ENCODE data around the gene HDC. TPM values are rescaled to one million over a fixed set of nuclear protein-coding genes. Genes with fewer than 3 reads are reported as not detected.

Gene HDC
- total RNA-seq, 1 experiment from 2014 or later = not detected

DNA sequence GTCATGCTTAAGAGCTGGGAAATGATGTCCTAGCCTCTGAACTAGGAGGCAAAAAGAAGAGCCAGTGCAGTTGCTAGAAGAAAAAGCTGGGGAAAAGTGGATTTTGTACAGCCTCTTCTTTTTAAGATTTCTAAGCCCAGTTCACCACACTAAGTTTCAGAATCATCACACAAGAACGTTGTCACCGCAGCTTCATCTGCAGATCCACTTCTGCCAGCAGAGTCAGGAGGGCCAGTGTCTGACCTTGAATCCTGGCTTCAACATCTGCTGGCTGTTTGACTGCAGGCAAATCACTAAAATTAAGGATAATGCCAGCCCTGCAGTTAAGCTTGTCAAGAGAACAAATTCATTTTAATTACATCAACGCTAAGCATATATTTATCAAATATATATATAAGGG lies 36.2 kb downstream of the HDC start:
- TF ChIP-seq, protein P1, sequence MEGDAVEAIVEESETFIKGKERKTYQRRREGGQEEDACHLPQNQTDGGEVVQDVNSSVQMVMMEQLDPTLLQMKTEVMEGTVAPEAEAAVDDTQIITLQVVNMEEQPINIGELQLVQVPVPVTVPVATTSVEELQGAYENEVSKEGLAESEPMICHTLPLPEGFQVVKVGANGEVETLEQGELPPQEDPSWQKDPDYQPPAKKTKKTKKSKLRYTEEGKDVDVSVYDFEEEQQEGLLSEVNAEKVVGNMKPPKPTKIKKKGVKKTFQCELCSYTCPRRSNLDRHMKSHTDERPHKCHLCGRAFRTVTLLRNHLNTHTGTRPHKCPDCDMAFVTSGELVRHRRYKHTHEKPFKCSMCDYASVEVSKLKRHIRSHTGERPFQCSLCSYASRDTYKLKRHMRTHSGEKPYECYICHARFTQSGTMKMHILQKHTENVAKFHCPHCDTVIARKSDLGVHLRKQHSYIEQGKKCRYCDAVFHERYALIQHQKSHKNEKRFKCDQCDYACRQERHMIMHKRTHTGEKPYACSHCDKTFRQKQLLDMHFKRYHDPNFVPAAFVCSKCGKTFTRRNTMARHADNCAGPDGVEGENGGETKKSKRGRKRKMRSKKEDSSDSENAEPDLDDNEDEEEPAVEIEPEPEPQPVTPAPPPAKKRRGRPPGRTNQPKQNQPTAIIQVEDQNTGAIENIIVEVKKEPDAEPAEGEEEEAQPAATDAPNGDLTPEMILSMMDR (IDR thresholded peaks at IDR 0.05; ENCODE audit: unreplicated experiment) = no peak

DNA sequence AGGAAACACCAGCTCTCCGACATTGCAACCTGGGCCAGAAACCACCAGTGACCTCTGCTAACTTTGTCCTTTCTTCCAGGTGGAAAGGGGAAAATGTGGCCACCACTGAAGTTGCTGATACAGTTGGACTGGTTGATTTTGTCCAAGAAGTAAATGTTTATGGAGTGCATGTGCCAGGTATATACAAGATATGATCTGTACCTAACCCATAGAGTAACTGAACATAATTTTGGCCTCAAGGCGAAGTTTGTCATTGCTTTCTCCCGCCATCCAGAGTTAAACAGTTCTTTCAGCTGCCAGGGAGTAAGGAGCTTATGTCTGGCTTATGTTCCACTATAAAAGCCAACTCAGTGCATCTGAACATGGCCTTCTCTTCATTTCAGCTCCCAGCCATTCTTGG lies 36.7 kb downstream of the HDC start:
- no peak for DNase-seq (ENCODE audit: unreplicated experiment)
- no peak overlapping the region for H3K4me3 Mint-ChIP-seq (ENCODE audit: unreplicated experiment)
- ChIA-PET CTCF (interaction anchor here (0.5 to 1.0 kb wide), 2 partner anchors 43 to 81 kb away, joined by 3 to 5 read pairs; no protein-coding TSS in a partner anchor), POLR2A (no interaction called here)
- H3K36me3 Mint-ChIP-seq (ENCODE audit: insufficient read depth, unreplicated experiment) = peaks cover 6% of the 10 kb centered on the region
- no TSS peak for BruUV-seq (replicated peaks)
- intact Hi-C loops (cut with micrococcal nuclease) = no loop called here
- H3K4me1 Mint-ChIP-seq (ENCODE audit: insufficient read depth, unreplicated experiment) = no peaks in the 10 kb centered on the region
- H3K27me3 Mint-ChIP-seq (ENCODE audit: insufficient read depth, unreplicated experiment) = no peaks in the 10 kb centered on the region
- H3K9me3 Mint-ChIP-seq (ENCODE audit: unreplicated experiment) = no peaks in the 10 kb centered on the region
- H3K27ac Mint-ChIP-seq (ENCODE audit: low read depth, unreplicated experiment) = no peak overlapping the region
- TF ChIP-seq, protein P1 (IDR thresholded peaks at IDR 0.05; ENCODE audit: unreplicated experiment) = no peak

More for the DNA sequence above, 36.2 kb downstream of the HDC start:
- Mint-ChIP-seq H3K4me3 (ENCODE audit: unreplicated experiment) (no peak overlapping the region), H3K27me3 (ENCODE audit: insufficient read depth, unreplicated experiment) (no peaks in the 10 kb centered on the region), H3K4me1 (ENCODE audit: insufficient read depth, unreplicated experiment) (no peaks in the 10 kb centered on the region), H3K27ac (ENCODE audit: low read depth, unreplicated experiment) (no peak overlapping the region), H3K36me3 (ENCODE audit: insufficient read depth, unreplicated experiment) (peaks cover 6% of the 10 kb centered on the region), H3K9me3 (ENCODE audit: unreplicated experiment) (no peaks in the 10 kb centered on the region)
- POLR2A ChIA-PET = no interaction called here
- BruUV-seq (replicated peaks) = no TSS peak
- DNase-seq (ENCODE audit: unreplicated experiment) = no peak
- intact Hi-C loops (cut with micrococcal nuclease) = no loop called here
- CTCF ChIA-PET = interaction anchor here (0.5 to 1.0 kb wide), 3 partner anchors 19 to 81 kb away, joined by 3 to 5 read pairs (median 3); no protein-coding TSS in a partner anchor

DNA sequence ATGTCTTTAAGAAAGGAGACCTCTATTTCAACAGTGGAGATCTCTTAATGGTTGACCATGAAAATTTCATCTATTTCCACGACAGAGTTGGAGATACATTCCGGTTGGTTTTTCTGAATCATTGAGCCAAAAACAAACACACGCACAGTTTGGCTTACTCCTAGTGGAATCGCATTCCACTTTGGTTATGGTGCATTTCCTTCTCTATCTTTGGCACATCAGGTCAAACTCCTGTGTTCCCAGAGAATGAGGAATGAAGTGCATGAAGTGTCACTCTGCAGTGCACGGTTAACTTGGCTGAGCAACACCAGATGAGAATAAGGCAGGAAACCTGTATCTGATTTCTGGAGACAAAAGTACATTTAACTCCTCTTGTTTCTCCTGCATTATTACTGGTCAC lies 38.5 kb downstream of the HDC start:
- BruUV-seq (replicated peaks) = no TSS peak
- Mint-ChIP-seq H3K27me3 (ENCODE audit: insufficient read depth, unreplicated experiment) (no peaks in the 10 kb centered on the region), H3K9me3 (ENCODE audit: unreplicated experiment) (no peaks in the 10 kb centered on the region), H3K36me3 (ENCODE audit: insufficient read depth, unreplicated experiment) (peaks cover 6% of the 10 kb centered on the region), H3K4me1 (ENCODE audit: insufficient read depth, unreplicated experiment) (no peaks in the 10 kb centered on the region), H3K4me3 (ENCODE audit: unreplicated experiment) (no peak overlapping the region), H3K27ac (ENCODE audit: low read depth, unreplicated experiment) (no peak overlapping the region)
- TF ChIP-seq, protein P1 (IDR thresholded peaks at IDR 0.05; ENCODE audit: unreplicated experiment) = no peak
- intact Hi-C loops (cut with micrococcal nuclease) = no loop called here
- DNase-seq (ENCODE audit: unreplicated experiment) = no peak
- ChIA-PET CTCF (no interaction called here), POLR2A (no interaction called here)

DNA sequence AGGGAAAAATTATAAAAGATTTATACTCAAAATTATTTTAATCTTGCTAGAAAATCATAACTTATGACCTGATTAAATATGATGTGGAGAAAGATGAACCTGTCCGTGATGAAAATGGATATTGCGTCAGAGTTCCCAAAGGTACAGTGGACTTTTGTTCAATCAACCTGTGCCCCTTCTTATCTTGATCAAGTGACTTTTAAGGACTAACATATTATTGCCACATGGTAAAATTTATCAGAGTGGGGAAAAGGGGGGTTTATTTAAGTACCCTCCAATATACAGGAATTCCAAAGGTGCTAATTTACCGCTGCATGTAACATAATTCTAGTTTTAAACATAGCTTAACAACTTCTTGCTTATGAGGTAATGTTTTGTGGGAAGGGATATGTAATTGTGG lies 39.6 kb downstream of the HDC start:
- intact Hi-C loops (cut with micrococcal nuclease) = no loop called here
- BruUV-seq (replicated peaks) = no TSS peak
- H3K4me1 Mint-ChIP-seq (ENCODE audit: insufficient read depth, unreplicated experiment) = no peaks in the 10 kb centered on the region
- DNase-seq (ENCODE audit: unreplicated experiment) = no peak
- peaks cover 6% of the 10 kb centered on the region for H3K36me3 Mint-ChIP-seq (ENCODE audit: insufficient read depth, unreplicated experiment)
- H3K4me3 Mint-ChIP-seq (ENCODE audit: unreplicated experiment) = no peak overlapping the region
- ChIA-PET POLR2A (interaction anchor here (1.1 kb wide), 1 partner anchor 9 kb away, joined by 4 read pairs; no protein-coding TSS in a partner anchor), CTCF (no interaction called here)
- TF ChIP-seq, protein P1 (IDR thresholded peaks at IDR 0.05; ENCODE audit: unreplicated experiment) = no peak
- no peak overlapping the region for H3K27ac Mint-ChIP-seq (ENCODE audit: low read depth, unreplicated experiment)
- no peaks in the 10 kb centered on the region for H3K9me3 Mint-ChIP-seq (ENCODE audit: unreplicated experiment)
- no peaks in the 10 kb centered on the region for H3K27me3 Mint-ChIP-seq (ENCODE audit: insufficient read depth, unreplicated experiment)

Measured in MCF 10A (cell line).